Astrocyte (in vitro differentiated cells and primary cell): ENCODE measurements around the gene GRM2.

Source experiments
- EZH2 ChIP-seq: IDR thresholded peaks from 2 replicates; pipeline ENCODE4 v1.6.1; 2012; ENCODE audit warnings: mild to moderate bottlenecking, low read length, inconsistent platforms; ENCODE audit not compliant: insufficient read depth
- TF ChIP-seq, protein P1 (sequence below): IDR thresholded peaks from 2 replicates; pipeline ENCODE4 v1.5.1; 2011; ENCODE audit warnings: low read depth, mild to moderate bottlenecking, inconsistent platforms, low read length, moderate library complexity; ENCODE audit not compliant: insufficient read depth

DNA sequence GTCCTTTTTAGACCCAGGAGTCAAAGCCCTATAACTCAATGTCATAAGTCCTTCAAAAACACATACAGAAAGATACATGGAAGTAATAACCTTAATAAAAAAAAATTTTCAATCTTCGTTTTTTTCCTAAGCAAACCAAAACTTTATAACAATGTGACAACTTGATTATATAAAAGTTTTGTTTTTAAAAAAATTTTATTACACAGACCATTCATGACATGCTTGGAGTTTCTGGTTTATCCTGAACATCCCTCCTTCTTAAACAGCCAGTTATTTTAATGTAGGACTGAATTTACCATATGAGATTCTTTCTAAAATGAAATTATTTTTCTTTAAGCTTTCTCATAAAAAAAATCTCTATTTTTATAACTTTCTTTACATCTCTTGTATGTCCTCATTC lies 41.5 kb downstream of the GRM2 start:
- TF ChIP-seq, protein P1, sequence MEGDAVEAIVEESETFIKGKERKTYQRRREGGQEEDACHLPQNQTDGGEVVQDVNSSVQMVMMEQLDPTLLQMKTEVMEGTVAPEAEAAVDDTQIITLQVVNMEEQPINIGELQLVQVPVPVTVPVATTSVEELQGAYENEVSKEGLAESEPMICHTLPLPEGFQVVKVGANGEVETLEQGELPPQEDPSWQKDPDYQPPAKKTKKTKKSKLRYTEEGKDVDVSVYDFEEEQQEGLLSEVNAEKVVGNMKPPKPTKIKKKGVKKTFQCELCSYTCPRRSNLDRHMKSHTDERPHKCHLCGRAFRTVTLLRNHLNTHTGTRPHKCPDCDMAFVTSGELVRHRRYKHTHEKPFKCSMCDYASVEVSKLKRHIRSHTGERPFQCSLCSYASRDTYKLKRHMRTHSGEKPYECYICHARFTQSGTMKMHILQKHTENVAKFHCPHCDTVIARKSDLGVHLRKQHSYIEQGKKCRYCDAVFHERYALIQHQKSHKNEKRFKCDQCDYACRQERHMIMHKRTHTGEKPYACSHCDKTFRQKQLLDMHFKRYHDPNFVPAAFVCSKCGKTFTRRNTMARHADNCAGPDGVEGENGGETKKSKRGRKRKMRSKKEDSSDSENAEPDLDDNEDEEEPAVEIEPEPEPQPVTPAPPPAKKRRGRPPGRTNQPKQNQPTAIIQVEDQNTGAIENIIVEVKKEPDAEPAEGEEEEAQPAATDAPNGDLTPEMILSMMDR, result no peak
- TF ChIP-seq EZH2, result no peak
